Stimulated activated naive CD4-positive, alpha-beta T cell treated with Interleukin-2 at 50 U/mL for 16 hours (primary cell): ENCODE measurements around the gene ARFGAP1.
"Not testable (repeated sequence)": the region's sequence is repeated elsewhere in the genome, so short reads cannot be mapped to it uniquely, and the experiment has no call there.

Experiments
- DNase-seq: peaks from one replicate; lab custom pipeline; 2025; lab: John Stamatoyannopoulos, UW

ARFGAP1 gene

DNA sequence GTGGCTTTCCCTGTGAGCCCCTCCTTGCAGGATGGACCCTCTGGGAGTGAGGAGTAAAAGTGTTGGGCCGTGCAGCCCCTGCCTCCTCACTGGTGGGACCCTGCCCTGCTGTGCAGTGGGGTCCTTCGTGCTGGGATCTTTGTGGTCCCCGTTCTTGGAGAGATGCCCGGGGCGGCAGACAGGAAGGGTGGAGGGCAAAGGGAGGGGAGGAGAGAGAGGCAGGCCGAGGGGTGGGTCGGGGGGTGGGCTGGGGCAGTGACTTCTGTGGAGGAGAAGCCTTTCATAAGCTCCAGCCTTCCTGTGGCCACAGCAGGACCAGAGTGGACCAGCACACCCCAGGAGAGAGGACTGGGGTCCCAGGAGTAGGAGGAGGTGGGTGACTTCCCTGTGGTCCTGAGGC is 20.3 kb downstream of the ARFGAP1 start, which contains the start of gene COL20A1:
TSS of gene COL20A1 (plus strand) at position 283 of the 400 bp plus-strand sequence. CDS start 1,922 bp downstream, outside the sequence.
- no peak for DNase-seq

DNA sequence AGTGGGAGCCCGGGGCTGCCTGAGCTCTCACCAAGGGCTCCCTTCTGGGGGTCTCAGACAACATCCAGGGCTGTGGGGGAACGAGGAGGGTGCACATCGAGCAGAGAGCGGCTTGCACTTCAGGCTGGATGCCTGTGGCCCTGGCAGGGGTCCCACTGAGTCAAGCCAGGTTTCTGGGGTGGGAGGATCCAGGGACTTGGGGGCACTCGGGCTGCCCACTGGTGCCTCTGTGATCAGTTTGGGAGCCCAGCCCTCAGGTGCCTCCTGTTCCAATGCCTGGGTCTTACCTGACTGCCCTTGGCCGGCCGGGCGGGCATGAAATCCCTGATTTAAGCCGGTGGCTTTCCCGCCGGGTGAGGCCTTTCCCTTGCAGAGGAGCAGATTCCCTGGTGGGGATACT is 20.8 kb downstream of the ARFGAP1 start:
- no peak for DNase-seq

- no peak for DNase-seq
Measured at GRCh38 chr20:63293871-63294535, 21.4 kb downstream of the ARFGAP1 start.

- DNase-seq, result no peak
Measured at GRCh38 chr20:63294536-63294900, 21.9 kb downstream of the ARFGAP1 start.

GRCh38 chr20:63295018-63295417 is 22.4 kb downstream of the ARFGAP1 start:
- no peak for DNase-seq

GRCh38 chr20:63295422-63295821 is 22.8 kb downstream of the ARFGAP1 start:
- no peak for DNase-seq

DNA sequence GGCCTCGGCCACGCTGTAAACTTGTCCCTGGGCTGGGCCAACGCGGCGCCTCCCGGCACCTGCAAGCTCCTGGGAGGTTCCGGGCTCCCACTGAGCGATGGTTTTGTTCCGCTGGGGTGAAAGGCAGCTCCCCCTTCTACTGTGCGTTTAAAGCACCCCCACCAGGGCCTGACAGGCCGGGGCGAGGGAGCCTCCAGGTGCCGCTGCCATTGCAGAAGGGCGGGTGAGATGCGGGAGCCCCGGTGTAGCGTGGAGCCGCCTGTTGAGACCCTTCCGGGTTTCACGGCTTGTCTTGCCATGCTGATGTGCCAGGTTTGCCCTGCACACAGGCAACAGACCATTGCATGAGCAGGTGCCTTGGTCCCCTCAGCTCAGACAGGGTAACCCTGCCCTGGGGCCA is 23.2 kb downstream of the ARFGAP1 start:
- DNase-seq, result no peak

- no peak for DNase-seq
Measured at GRCh38 chr20:63296531-63297299, 24.1 kb downstream of the ARFGAP1 start.

DNA sequence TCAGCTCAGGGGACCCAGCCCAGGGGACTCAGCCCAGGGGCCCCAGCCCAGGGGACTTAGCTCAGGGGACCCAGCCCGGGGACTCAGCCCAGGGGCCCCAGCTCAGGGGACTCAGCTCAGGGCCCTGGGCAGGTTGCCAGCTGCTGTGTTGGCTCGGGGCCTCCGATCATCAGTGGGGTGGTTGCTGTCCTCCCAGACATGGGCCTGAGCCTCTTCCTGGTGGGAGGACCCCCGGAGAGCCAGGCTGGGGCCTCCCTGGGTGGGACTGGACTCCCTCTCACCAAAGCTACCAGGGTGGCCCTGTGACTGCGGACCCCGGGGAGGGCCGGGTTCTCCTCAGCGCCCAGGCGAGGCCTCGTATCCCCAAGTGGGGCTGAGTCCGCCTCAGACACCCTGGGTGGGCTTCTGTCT is 24.8 kb downstream of the ARFGAP1 start:
- DNase-seq, result no peak

- no peak for DNase-seq
Measured at GRCh38 chr20:63297796-63298572, 25.4 kb downstream of the ARFGAP1 start.

- DNase-seq, result no peak
Measured at GRCh38 chr20:63298731-63299312, 26.2 kb downstream of the ARFGAP1 start.

DNA sequence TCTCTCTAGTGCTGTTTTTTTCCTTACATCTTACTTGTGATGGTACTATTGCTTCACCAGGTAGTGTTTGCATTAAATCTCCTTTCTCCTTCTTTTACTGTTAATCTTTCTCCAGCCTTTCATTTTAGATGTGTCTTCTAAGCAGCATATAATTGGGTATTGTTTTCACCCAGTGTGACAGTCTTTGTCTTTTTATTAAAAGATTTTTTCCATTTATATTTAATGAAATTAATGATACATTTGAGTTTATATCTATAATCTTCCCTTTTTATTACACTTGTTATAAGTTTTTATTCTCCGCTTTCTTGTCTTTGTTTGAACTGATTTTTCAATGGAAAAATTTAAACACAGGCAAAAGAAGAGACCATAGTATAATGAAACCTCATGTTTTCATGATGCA is 29.1 kb downstream of the ARFGAP1 start:
- DNase-seq, result no peak

DNA sequence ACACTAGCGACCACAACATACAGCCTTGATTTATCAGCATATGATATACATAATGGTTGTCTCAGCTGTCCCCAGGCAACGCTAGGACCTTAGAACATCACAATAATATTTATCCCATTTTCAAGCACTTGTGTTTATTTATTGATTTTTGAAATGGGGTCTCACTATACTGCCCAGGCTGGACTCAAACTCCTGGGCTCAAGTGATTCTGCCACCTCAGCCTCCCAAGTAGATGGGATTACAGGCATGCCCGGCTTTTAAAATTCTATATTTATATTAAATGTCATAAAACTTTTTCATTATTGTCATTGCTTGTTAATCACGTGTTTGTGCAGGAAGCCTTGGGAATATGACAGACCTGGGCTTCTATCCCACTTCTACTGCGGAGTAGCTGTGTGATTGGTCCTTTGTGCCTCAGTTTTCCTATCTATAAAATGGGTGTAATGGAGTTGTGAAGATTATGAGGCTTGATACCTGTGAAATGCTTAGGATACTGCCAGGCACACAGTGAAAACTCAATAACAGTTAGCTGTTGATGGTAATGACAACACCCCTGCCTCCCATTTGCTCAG is 30.6 kb downstream of the ARFGAP1 start:
- DNase-seq, result no peak

GRCh38 chr20:63305393-63305792 is 32.8 kb downstream of the ARFGAP1 start:
- no peak for DNase-seq

- DNase-seq, result not testable (repeated sequence)
Measured at GRCh38 chr20:63305933-63306672, 33.5 kb downstream of the ARFGAP1 start.

DNA sequence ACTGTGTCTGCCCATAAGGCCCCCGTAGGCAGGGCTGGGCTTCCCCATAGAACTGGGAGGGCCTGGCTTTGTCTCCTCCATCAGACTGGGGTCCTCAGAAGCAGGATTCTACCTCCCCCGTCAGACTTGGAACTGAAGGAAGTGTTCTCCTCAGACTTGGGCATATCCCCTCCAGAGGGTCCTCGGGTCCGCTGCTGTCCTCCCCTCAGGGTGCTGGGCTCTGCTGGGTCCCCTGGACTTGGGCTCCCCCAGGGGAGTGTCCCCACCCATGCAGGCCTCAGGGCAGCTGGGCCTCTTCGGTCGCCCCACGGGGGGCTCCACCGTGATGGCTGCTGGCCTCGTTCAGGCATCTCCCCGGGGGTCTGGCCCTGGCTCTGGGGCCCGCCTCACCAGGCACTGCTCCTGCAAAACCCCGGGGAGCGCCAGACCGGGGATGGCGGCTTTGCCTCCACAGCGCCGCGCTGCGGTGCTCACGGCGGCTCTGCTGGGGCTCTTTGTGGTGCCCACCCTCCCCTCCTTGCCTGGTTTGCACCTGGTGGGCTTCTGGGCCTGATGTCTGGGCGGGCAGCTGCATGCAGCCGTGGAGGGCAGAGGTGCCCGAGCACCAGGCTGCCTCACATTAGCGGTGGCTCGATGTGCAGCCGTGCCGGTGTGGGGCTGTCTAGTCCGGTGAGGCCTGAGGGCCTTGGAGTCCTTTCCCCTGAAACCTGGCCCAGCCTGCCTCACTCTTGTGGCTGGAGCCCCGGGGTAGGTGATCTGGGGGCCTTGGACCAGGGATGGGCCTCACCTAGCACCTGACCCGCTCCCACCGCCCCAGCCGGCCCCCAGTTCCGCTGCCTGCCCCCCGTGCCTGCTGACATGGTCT is 34.3 kb downstream of the ARFGAP1 start:
- no peak for DNase-seq

- DNase-seq, result no peak
Measured at GRCh38 chr20:63307538-63308217, 35.1 kb downstream of the ARFGAP1 start.

- DNase-seq, result no peak
Measured at GRCh38 chr20:63308218-63308911, 35.8 kb downstream of the ARFGAP1 start.
